Kidney epithelial cell (primary cell): ENCODE data around the gene P3H4. TPM values are rescaled to one million over a fixed set of nuclear protein-coding genes. Genes with fewer than 3 reads are reported as not detected.

Source experiments
- DNase-seq: peaks from one replicate; pipeline ENCODE4 v3.0.0-alpha.2; 2010; ENCODE audit warnings: low read depth
- H3K27me3 ChIP-seq: 2 replicates; pipeline ENCODE4 v1.6.0; 2011; ENCODE audit warnings: low read length; ENCODE audit not compliant: control insufficient read depth, insufficient read depth
- H3K36me3 ChIP-seq: 2 replicates; pipeline ENCODE4 v1.5.1; 2011; ENCODE audit warnings: low read length; ENCODE audit not compliant: control insufficient read depth, insufficient read depth
- H3K4me3 ChIP-seq: 2 replicates; pipeline ENCODE4 v1.5.1; 2011; ENCODE audit warnings: low read depth, mild to moderate bottlenecking, control low read depth, low read length
- total RNA-seq: library from RNA; depleted of rRNA; stranded (reverse); fragments of >200 nt; gene quantifications from 2 replicates; pipeline ENCODE4 v1.2.3, GENCODE V29; 2015
- TF ChIP-seq, protein P1 (sequence below): IDR thresholded peaks from 2 replicates; pipeline ENCODE4 v1.5.1; 2011; ENCODE audit warnings: mild to moderate bottlenecking, moderate library complexity, low read length, control low read depth, inconsistent platforms; ENCODE audit not compliant: insufficient read depth, poor library complexity, severe bottlenecking

The P3H4 gene
- total RNA-seq, 1 donor from 2014 or later = 50.5 TPM

DNA sequence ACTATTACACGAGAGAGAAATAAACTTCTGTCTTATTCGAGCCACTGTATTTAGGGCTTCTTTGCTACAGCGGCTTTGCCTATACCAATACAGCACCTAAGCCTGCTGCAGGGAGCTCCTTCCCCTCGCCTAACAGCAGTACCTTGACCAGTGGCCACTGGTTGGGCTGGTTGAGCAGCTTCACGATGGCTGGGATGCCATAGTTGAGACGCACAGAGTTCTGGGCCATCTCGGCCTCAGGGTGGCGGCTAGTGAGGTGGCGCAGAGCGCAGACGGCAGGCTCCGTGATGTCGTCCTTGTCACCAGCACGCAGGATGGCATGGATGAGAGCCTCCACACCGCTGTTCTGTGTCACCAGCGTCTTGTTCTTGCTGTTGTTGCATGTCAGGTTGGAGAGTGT, 48.9 kb downstream of the P3H4 start:
- DNase-seq = no peak
- Histone ChIP-seq H3K36me3 (peaks cover 7% of the 10 kb centered on the region), H3K27me3 (no peaks in the 10 kb centered on the region), H3K4me3 (no peak overlapping the region)
- TF ChIP-seq, protein P1, sequence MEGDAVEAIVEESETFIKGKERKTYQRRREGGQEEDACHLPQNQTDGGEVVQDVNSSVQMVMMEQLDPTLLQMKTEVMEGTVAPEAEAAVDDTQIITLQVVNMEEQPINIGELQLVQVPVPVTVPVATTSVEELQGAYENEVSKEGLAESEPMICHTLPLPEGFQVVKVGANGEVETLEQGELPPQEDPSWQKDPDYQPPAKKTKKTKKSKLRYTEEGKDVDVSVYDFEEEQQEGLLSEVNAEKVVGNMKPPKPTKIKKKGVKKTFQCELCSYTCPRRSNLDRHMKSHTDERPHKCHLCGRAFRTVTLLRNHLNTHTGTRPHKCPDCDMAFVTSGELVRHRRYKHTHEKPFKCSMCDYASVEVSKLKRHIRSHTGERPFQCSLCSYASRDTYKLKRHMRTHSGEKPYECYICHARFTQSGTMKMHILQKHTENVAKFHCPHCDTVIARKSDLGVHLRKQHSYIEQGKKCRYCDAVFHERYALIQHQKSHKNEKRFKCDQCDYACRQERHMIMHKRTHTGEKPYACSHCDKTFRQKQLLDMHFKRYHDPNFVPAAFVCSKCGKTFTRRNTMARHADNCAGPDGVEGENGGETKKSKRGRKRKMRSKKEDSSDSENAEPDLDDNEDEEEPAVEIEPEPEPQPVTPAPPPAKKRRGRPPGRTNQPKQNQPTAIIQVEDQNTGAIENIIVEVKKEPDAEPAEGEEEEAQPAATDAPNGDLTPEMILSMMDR = no peak

DNA sequence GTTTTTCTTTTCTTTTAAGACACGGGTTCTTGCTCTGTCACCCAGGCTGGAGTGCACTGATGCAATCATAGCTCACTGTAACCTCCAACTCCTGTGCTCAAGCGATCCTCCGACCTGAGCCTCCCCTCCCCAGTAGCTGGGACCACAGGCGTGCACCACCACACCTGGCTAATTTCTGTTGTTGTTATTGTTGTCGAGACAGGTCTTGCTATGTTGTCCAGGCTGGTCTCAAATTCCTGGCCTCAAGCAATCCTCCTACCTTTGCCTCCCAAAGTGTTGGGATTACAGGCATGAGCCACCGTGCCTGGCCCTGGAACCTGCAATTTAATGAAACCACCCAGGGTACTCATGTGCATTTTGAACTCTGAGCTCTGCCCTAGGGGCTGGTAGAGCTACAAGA, 49.4 kb downstream of the P3H4 start:
- TF ChIP-seq, protein P1 = no peak
- H3K4me3 ChIP-seq = no peak overlapping the region
- DNase-seq = no peak
- no peaks in the 10 kb centered on the region for H3K27me3 ChIP-seq
- H3K36me3 ChIP-seq = peaks cover 8% of the 10 kb centered on the region

DNA sequence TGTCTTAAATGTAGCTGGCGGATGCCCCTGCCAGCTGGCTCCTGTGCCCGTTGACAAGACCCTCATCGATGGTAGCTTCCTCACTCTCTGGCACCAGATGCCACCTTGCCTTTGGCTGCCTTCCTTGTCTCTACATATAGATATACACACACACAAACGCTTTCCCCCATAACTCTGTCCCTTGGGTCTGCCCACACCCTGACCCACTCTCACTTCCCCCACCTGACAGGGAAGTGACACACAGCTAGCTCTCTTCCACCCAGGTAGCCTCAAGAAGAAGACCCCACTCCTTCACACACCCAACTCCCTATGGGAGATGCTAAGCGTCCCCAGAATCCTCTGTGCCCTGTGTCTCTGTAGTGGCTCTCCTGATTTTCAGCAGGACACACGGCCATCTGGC, 50.9 kb downstream of the P3H4 start:
- TF ChIP-seq, protein P1 = no peak
- no peak for DNase-seq
- Histone ChIP-seq H3K4me3 (no peak overlapping the region), H3K36me3 (peaks cover 9% of the 10 kb centered on the region), H3K27me3 (no peaks in the 10 kb centered on the region)

DNA sequence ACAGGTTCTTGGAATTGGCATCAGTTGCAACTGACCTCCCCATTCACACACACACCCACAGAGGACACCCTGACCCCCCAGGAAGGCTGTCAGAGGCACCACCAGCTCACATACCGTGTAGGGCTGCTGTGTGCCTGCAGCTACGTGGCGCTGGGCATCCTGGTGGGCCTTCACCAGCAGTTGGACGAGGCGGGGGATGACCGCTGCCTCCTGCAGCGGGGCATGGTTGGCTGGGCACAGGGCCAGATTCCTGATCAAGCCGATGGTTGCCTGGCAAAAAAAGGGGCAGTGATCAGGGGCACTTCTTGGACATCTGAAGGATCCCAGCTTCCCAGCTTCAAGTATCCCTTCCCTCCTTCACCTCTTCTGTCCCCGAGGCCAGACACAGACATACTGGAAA, 53.1 kb downstream of the P3H4 start:
- TF ChIP-seq, protein P1 = no peak
- H3K4me3 ChIP-seq = no peak overlapping the region
- no peak for DNase-seq
- H3K27me3 ChIP-seq = no peaks in the 10 kb centered on the region
- peaks cover 10% of the 10 kb centered on the region for H3K36me3 ChIP-seq

DNA sequence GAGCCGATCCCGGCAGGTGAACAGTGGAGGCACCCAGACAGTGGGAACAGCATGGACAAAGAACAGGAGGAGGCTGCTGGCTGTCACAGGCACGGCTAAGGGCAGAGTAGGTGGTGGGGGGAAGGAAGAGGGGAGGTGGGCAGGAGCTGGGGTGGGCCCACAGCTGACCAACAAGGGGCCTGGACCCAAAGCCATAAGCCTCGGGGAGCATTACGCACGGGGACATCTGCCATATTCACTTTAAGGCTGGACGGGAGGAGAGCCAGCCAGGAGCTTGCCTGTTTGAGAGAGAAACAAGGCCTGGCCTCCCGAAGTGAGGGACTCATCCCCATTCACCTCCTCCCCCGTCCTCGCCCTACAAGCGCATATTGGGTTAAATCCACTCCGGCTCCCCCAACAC, 57.7 kb downstream of the P3H4 start:
- no peak overlapping the region for H3K4me3 ChIP-seq
- no peak for DNase-seq
- TF ChIP-seq, protein P1 = no peak
- peaks cover 7% of the 10 kb centered on the region for H3K36me3 ChIP-seq
- H3K27me3 ChIP-seq = no peaks in the 10 kb centered on the region

Other genes with a start within 250 kb of the P3H4 start
- gene KRT9, start 239.9 kb downstream of the P3H4 start, total RNA-seq = not detected in 2 replicates
- not detected in 2 replicates for gene KRT14, start 225.1 kb downstream of the P3H4 start, total RNA-seq
- gene KRT16, start 199.2 kb downstream of the P3H4 start, total RNA-seq = 4.2 and 4.8 TPM in 2 replicates
- 208 and 216 TPM in 2 replicates for gene KRT17, start 187.4 kb downstream of the P3H4 start, total RNA-seq
- 318 and 368 TPM in 2 replicates for gene EIF1, start 123.1 kb downstream of the P3H4 start, total RNA-seq
- not detected in 2 replicates for gene GAST, start 99.6 kb downstream of the P3H4 start, total RNA-seq
- gene HAP1, start 77.3 kb downstream of the P3H4 start, total RNA-seq = 0.96 and 1.6 TPM in 2 replicates
- 749 and 895 TPM in 2 replicates for gene JUP, start 25.2 kb downstream of the P3H4 start, total RNA-seq
- 152 and 157 TPM in 2 replicates for gene FKBP10, start 1.1 kb upstream of the P3H4 start, total RNA-seq
- gene NT5C3B, start 24.3 kb upstream of the P3H4 start, total RNA-seq = 60.2 and 61.5 TPM in 2 replicates
- not detected in 2 replicates for gene KLHL10, start 25.9 kb upstream of the P3H4 start, total RNA-seq
- 28.3 and 29.2 TPM in 2 replicates for gene KLHL11, start 53.5 kb upstream of the P3H4 start, total RNA-seq
- 241 and 301 TPM in 2 replicates for gene ACLY, start 107.0 kb upstream of the P3H4 start, total RNA-seq
- gene ODAD4, start 118.7 kb upstream of the P3H4 start, total RNA-seq = 0.62 and 0.84 TPM in 2 replicates
- 58.5 and 65.1 TPM in 2 replicates for gene CNP, start 154.8 kb upstream of the P3H4 start, total RNA-seq
- gene DNAJC7, start 205.5 kb upstream of the P3H4 start, total RNA-seq = 68.0 and 73.5 TPM in 2 replicates
- 74.4 and 77.8 TPM in 2 replicates for gene NKIRAS2, start 208.1 kb upstream of the P3H4 start, total RNA-seq
- gene C17orf113, start 238.7 kb upstream of the P3H4 start, total RNA-seq = 0.34 and 0.75 TPM in 2 replicates